Fibroblast of pulmonary artery (primary cell): ENCODE results near the gene SETBP1.

Experiments used
- DNase-seq: peaks from one replicate; pipeline ENCODE4 v3.0.0-alpha.2; 2010; ENCODE audit warnings: low read depth
- H3K4me3 ChIP-seq: replicated peaks from 2 replicates; pipeline ENCODE4 v1.5.1; 2011; ENCODE audit warnings: low read depth, mild to moderate bottlenecking, control low read depth, low read length, moderate library complexity
- CTCF ChIP-seq: IDR thresholded peaks from 2 replicates; pipeline ENCODE4 v1.5.1; 2011; ENCODE audit warnings: mild to moderate bottlenecking, control low read depth, low read length, inconsistent platforms; ENCODE audit errors: missing control alignments

Gene SETBP1

GRCh38 chr18:44735096-44735495 lies 54.4 kb downstream of the SETBP1 start:
- TF ChIP-seq CTCF, result no peak
- no peak for DNase-seq
- no peak overlapping the region for H3K4me3 ChIP-seq

GRCh38 chr18:44736664-44737380 lies 56.1 kb downstream of the SETBP1 start:
- TF ChIP-seq CTCF, result no peak
- no peak overlapping the region for H3K4me3 ChIP-seq
- DNase-seq, result no peak

- no peak for DNase-seq
- no peak overlapping the region for H3K4me3 ChIP-seq
- no peak for TF ChIP-seq CTCF
Measured at GRCh38 chr18:44737623-44738022, 56.9 kb downstream of the SETBP1 start.

- no peak for DNase-seq
- TF ChIP-seq CTCF, result no peak
- no peak overlapping the region for H3K4me3 ChIP-seq
Measured at GRCh38 chr18:44740000-44740399, 59.3 kb downstream of the SETBP1 start.

DNA sequence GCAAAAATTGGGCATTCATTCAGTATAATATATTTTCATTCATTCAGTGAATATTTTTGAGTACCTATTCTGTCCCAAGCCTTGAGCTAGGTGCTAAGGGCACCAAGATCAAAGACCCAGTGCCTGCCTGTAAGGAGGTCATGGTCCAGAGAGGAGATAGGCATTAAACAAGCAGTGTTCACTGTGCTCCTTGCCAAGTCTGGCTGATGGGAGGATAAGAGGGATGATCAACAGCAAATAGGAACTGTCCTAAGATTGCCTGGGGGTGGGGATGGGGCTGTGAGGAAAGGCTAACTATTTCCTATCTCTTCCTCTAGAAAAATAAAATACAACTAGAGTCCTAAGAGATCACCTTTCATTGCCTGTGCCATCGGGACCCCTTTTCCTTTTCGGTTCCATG lies 60.4 kb downstream of the SETBP1 start:
- TF ChIP-seq CTCF, result no peak
- no peak overlapping the region for H3K4me3 ChIP-seq
- no peak for DNase-seq

GRCh38 chr18:44741511-44741910 lies 60.8 kb downstream of the SETBP1 start:
- no peak for DNase-seq
- TF ChIP-seq CTCF, result no peak
- H3K4me3 ChIP-seq, result no peak overlapping the region

GRCh38 chr18:44742126-44742525 lies 61.4 kb downstream of the SETBP1 start:
- DNase-seq, result no peak
- no peak for TF ChIP-seq CTCF
- H3K4me3 ChIP-seq, result no peak overlapping the region
